Stomach (tissue), 4 donors: Measurements from ENCODE around the gene ANAPC4.

Experiments used
- CTCF ChIP-seq, 7 experiments: fragments of 450-650 bp in 4 of 7; fragments of 200-600 bp in 3 of 7; sonication (generic) in 3 of 7; IDR thresholded peaks; one replicate each; pipeline ENCODE4 v1.5.1; 2016 to 2019; ENCODE audit warnings: antibody characterized with exemption in 7 of 7, control low read depth in 2 of 7, mild to moderate bottlenecking in 1 of 7
- EP300 ChIP-seq: sonication (generic); formaldehyde crosslinking; IDR thresholded peaks from one replicate; pipeline ENCODE4 v1.6.1; 2017; ENCODE audit warnings: antibody characterized with exemption
- POLR2A ChIP-seq, 4 donors: fragments of 450-650 bp; IDR thresholded peaks; one replicate each; pipeline ENCODE4 v1.6.1; 2016; ENCODE audit warnings: antibody characterized with exemption in 4 of 4, control low read depth in 2 of 4, mild to moderate bottlenecking in 1 of 4, moderate library complexity in 1 of 4

- TF ChIP-seq EP300 = no peak
- no peak for TF ChIP-seq CTCF (IDR thresholded peaks at IDR 0.05)
- no peak for TF ChIP-seq POLR2A (IDR thresholded peaks at IDR 0.05)
Observed at GRCh38 chr4:25367877-25368276, 9.2 kb upstream of the ANAPC4 start.
